Measurements from ENCODE around the gene GNA12.
A peak's percentile ranks its signal among the peaks of the same experiment; 100 is the strongest.
"Not testable (repeated sequence)": the region's sequence is repeated elsewhere in the genome, so short reads cannot be mapped to it uniquely, and the experiment has no call there.

Gene GNA12

DNA sequence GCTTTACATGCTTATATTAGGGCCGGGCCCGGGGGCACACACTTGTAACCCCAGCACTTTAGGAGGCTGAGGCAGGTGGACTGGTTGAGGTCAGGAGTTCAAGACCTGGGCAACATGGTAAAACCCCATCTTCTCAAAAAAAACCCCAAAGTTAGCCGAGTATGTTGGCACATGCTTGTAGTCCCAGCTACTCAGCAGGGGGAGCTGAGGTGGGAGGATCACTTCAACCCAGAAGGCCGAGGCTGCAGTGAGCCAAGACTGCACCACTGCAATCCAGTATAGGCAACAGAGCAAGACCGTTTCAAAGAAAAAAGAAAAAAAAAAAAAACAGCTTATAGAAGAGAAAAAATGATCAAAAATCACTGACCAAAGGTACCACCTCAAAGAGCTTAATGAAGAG lies 93.0 kb downstream of the GNA12 start:
- no peak for DNase-seq (ENCODE audit: low read depth)

DNA sequence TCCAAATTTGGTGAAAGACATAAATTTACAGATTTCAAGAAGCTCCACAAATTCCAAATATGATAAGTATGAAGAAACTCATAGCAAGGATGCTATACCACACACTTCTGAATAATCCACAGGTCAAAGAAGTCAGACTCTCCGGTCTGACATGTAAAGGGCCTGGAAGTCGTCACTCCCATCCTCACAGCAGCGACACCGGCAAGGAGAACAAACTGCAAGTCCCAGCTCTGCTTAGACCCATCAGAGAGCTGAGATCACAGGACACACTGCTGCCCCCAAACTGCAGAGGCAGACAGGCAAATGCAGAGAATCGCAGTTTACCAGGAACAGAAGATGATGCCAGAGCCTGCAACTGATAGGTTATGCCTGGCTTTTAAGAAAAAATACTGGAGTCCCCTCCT lies 94.1 kb downstream of the GNA12 start:
- no peak for DNase-seq (ENCODE audit: low read depth)

DNA sequence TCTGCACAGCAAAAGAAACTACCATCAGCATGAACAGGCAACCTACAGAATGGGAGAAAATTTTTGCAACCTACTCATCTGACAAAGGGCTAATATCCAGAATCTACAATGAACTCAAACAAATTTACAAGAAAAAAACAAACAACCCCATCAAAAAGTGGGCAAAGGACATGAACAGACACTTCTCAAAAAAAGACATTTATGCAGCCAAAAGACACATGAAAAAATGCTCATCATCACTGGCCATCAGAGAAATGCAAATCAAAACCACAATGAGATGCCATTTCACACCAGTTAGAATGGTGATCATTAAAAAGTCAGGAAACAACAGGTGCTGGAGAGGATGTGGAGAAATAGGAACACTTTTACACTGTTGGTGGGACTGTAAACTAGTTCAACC lies 95.4 kb downstream of the GNA12 start:
- DNase-seq (ENCODE audit: low read depth), result not testable (repeated sequence)

DNA sequence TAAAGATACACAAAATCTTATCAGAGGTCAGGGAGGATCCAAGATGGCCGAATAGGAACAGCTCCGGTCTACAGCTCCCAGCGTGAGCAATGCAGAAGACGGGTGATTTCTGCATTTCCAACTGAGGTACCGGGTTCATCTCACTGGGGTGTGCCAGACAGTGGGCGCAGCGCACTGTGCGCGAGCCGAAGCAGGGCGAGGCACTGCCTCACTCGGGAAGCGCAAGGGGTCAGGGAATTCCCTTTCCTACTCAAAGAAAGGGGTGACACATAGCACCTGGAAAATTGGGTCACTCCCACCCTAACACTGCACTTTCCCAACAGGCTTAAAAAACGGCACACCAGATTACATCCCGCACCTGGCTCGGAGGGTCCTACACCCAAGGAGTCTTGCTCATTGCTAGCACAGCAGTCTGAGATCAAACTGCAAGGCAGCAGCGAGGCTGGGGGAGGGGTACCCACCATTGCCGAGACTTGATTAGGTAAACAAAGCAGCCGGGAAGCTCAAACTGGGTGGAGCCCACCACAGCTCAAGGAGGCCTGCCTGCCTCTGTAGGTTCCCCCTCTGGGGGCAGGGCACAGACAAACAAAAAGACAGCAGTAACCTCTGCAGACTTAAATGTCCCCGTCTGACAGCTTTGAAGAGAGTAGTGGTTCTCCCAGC lies 100.5 kb downstream of the GNA12 start:
- not testable (repeated sequence) for DNase-seq (ENCODE audit: low read depth)

DNA sequence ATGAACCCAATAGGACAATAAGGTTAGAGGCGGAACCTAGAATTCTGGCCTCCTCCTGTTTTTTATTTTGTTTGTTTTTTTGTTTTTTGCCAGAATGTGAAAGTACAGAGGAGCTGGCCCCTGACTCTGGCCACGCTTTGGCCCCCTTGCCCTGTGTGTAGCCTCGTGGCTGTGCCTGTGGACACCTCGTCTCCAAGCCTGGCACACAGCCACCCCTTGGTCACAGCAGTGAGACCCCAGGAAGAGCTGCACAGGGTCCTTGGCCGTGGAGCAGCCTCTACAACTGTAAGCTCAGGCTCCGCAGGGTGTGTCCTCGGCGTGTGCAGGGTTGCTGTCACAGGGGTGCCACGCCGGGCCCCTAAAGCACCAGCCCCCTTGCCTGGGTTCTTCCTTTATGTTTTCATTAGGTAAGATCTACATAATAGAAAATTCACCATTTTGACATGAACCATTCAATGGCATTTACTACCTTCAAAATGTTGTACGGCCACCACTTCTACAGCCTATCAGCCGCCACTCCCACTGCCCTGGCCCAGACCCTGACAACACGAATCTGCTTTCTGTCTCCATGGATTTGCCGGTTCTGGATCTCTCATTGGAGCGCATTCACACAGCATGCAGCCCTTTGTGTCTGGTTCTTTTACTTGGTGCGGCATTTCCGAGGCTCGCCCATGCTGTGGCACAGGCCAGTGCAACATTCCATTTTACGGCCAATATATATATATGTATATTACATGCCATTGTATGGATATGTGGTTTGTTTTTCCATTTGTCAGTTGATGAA lies 105.2 kb downstream of the GNA12 start:
- no peak for DNase-seq (ENCODE audit: low read depth)

DNA sequence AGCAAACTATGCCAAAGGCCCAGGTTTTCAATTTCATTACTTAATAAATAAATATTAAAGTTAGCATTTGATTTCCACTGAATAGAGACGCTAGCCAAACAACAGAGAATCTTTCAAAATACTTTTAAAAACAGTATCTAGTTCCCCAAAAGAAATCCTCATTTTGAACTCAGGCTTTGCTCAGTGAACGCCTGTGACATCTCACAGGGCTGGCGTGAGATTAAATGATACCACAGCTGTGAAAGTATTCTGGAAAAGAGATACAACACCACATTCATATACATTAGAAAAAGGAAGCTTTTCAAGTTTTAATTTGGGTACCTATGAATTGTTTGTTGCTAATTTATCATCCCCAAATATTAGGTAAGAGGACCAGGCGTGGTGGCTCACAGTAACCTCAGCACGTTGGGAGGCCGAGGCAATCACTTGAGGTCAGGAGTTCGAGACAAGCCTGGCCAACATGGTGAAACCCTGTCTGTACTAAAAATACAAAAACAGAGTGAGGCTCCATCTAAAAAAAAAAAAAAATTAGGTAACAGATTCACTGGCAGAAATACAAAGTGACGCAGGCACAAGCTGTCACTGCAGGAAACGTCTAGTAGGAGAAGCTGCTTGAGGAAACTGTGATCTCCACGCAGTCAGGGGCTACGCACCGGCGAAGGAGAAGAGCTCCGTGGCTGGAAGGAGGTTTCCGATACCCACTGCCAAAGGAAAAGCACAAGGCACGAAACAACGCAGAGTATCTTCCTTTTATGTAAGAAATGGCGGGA lies 106.2 kb downstream of the GNA12 start:
- no peak for DNase-seq (ENCODE audit: low read depth)

DNA sequence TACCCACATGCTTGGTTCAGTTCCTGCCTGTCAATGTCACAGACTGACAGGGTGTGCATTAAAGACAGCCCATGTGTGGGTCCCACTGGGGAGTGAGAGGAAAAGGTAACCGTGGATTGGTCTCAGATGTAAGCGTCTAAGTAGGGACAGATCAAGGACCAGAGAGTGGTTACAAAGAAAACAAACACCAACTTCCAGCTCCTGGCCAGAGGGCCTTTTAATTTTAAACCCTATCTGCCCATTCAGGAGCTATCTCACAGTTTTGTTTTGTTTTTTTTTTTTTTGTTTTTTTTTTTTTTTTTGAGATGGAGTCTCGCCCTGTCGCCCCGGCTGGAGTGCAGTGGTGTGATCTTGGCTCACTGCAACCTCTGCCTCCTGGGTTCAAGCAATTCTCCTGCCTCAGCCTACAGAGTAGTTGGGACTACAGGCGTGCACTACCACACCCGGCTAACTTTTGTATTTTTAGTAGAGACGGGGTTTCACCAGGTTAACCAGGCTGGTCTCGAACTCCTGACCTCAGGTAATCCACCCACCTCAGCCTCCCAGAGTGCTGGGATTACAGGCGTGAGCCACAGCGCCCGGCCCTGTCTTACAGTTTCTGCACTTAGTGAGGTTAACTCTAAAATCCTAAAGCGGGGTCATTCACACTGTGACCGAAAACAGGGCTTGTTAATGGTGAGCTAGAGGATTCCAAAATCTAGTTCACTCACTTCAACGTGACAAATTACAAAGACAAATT lies 106.9 kb downstream of the GNA12 start:
- DNase-seq (ENCODE audit: low read depth), result not testable (repeated sequence)

DNA sequence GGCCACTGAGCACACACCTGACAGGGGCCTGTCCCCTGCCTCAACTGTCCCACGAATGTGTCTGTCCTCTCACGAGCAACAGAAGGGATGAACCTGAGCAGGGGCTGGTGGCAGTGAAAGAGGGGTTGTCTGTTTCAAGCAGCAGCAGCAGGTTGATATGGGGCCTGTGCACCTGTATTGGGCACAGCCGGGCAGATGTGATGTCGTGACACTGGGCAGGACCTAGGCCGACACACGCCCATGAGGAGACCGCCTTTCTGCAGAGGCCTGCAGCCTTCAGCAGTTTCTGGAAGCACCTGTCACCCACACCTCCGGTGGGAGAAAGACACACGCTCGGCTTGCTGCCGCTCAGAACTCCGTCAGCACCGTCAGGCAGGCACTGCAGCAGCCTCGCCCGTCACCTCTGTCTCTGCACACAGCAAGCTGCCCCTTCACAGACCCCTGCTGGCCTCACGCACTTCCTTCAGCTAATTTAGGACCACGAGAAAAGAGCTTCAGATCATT lies 107.6 kb downstream of the GNA12 start:
- DNase-seq (ENCODE audit: low read depth), result no peak

DNA sequence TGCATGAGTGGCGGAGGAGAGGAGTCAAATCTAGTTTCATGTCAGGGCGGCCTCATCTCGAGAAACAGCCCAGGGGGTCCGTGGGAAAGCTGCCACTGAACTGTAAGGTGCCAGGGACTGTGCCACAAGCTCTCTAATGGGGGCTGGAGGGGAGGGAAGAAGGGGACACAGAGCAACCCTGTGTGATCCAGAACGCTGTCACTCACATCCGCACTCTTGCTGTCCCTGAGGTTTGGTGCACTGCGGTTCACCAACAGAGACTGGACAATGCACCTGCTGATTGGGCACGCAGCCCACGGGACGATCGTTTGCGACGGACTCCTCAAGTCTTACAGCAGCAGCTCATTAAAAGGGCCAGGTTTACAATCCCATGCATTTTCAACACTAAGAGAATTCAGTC lies 108.4 kb downstream of the GNA12 start:
- no peak for DNase-seq (ENCODE audit: low read depth)

DNA sequence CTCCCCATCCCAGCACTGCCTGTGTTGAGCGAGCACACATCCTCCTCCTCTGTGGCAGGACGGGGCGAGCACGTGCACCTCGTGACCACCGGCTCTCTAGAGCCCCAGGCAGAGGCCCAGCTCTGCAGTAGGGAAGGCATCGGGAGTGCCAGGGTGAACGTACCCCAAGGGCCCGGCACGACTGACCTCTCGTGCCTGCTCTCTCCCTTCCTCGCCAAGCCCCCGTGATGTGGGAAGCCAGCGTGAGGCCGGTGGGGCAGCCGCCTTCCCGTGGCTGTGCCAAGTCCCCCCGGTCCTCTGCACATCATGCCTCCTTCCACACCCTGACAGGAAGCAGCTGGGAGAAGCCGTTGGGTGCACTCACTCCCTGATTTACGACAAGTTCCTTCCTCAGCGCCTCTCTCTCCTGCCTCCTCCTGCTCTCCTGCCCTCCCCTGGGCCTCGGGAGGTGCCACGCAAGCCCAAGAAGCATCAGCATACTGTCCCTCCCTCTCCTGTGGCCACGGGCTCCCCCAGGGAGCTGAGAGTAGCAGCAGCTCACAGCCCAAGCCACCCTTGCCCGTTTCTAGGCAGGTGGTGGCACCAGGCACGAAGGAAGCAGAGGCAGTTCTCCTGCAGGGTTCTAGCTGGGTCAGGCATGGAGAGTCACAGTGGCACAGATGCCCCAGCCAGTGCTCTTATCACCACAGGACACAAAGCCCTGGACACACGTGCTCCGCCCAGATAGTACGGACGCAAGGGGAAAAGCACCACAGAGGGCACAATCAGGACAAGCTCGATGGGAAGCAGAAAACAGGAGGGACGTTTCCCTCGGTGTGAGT lies 109.1 kb downstream of the GNA12 start:
- peak; percentile 21 for DNase-seq (ENCODE audit: low read depth)

DNA sequence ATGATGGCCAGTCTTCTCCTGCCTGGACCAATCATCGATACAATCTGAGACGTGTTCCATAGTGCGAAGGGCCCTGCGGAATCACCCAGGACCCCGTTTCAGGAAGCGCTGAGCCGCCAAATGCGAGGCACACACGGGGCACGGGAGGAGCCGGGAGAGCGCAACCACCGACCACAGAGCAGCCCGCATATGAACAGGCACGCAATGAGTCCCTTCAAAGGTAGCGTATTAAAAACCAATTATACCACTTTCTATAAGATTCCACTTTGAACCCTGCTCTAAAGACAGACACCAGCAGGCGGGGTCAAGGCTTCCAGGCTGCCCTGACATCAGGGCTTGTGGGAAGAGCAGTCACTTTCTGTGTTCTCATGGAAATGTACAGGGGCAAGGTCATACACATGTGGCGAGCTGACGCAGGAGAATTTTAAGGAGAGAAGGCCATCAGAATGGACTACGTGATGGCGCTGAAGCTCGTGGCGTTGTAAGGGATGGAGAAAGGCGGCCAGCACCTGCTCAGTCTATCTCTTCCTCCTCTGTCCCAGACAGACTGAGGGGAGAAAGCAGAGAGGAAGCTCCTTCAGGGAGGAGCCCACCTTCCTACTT lies 109.9 kb downstream of the GNA12 start:
- DNase-seq (ENCODE audit: low read depth), result no peak

DNA sequence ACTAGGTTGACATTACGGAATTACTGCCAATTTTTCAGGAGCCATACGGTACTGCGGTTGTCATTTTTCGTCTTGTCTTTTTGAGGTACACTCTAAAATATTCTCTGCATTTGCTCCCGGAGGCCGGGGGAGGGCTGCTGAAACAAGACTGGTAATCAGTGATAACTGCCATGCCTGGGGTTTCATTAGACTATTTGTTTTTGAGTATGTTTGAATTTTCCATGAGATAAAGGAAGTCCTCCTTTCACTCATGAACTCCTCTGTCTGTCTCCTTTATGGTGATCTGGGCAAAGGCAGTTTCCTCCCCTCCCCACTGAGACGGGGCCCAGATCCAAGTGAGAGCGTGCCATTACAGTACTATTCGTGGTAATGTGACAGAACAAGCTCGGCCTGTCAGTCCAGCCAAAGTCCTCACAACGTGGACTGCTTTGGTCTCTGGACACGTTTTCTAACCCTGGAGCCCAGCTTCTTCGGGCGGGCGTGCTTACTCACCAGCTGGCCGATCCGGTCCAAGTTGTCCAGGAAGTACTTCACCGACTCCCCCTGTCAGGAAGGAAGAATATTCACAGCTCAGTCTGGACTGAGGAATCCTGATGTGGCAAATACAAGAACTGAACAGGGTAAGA lies 111.0 kb downstream of the GNA12 start:
- peak; percentile 59 for DNase-seq (ENCODE audit: low read depth)

DNA sequence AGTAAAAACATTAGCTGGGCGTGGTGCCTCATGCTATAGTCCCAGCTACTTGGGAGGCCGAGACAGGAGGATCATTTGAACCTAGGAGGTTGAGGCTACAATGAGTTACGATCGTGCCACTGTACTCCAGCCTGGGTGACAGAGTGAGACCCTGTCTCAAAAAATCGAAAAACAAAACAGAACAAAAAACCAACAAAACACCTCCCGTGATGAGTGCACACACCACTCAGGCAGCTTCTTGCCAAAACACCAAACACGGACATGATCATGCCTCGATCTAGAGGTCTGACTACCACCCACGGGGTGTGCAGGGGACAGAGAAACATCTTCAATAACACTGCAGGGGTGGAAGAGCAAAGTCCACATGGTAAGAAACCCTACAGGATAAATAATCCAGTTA lies 111.7 kb downstream of the GNA12 start:
- no peak for DNase-seq (ENCODE audit: low read depth)

DNA sequence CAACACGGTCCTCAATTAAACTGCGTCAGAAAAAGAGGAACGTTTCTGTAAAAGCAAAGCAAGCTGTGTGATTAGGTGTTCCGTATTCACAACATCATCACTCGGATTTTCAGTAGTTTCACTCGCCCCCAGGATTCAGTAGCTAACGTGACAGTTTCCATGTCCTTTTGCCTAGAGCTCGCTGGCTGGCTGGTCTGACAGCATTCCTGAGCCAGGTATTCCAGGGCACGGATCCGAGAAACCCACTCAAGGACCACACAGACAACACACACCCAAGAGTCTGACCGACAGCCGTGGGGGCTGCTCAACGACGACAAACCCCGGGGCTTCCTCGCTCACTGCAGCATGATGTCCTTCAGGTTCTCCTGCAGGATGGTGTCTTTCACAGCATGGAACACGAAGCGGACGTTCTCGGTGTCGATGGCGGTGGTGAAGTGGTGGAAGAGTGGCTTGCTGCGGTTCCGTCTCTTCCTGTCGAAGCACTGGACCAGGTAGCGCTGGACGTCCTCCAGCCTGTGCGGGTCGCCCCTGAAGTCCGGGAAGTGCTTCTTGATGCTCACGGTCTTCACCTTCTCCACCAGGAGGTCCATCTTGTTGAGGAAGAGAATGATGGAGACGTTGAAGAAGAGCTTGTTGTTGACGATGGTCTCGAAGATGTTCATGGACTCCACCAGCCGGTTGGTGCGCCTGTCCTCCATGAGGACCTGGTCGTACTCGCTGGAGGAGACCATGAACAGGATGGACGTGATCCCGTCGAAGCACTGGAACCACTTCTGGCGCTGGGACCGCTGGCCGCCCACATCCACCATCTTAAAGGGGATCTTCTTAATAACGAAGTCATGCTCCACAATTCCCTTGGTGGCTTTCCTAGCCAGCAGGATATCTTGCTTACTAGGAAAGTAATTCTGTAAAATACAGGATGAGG lies 113.0 kb downstream of the GNA12 start:
- no peak for DNase-seq (ENCODE audit: low read depth)

DNA sequence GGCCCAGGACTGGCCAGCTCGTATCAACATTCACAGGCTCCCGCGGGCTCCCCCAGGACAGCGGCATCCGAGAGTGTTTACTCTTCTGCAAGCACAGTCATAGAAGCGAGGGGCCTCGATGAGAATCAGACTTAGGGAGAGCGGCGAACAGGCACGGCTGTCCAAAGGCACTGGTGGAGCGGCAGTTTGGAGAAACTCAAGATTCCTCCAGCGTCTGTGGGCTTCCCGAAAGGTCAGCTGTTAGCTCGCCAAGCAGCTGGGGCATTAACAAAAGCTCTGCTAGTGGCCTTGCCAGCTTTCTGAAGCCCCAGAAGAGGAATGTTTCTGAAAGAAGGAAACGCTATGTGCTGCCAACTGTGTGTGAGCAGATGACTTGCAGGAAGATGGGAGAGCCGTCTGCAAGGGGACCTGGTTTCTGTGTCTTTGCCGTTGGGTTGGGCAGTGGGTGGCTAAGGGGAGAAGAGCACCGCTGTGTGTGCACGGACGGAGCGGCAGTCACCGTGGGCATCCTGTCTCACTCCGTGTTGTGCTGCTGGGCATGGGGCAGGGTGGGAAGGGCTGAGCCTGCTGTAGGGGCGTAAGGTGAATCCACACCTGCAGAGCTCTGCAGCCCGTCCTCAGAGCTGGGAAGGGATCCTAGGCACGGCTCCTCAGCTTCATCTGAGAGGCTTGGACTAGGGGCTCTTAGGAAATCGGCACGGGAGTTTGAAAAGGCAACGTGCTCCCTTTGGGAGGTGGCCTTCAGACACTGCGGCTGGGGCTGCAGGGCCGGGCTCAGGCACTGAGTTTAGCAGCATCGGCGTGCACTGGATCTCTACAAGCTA lies 114.0 kb downstream of the GNA12 start:
- DNase-seq (ENCODE audit: low read depth), result no peak

DNA sequence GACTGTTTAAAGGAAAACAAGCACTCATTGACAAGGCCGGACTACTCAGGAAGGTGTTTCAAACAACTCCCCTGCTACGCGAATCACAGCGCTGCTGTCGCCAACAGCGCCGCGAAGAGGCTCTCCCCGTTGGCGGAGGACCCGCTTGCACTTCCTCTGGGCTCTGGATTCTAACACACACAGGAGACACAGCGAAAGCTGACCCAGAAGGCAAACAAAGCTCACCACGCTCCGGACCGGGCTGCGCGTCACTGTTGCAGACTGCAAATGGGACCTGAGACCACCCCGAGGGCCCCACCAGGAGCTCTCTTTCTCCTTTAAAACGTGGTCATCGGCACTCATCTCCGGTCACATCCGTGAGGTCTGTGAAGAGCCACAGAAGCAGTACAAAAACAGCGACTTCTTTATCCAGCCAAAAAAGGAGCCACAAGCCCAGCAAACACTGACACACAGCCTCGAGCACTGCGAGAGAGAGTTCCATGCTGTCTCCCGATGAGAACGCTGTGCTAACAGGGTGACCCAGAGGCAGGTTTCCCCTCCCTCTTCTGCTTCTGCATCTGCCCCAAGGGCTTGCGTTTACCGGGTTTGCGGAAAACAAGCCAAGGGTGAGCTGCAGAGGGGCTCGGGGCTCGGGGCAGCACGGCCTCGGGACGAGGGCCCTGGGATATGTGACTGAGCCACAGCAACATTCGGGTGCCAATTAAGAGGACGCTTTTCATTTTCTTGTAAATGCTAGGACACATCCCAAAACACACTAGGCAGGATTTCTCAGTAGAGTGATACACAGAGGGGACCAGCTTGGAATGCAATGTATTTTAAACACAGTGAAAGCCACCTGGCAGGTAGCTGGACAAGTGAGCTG lies 114.8 kb downstream of the GNA12 start:
- DNase-seq (ENCODE audit: low read depth), result no peak

DNA sequence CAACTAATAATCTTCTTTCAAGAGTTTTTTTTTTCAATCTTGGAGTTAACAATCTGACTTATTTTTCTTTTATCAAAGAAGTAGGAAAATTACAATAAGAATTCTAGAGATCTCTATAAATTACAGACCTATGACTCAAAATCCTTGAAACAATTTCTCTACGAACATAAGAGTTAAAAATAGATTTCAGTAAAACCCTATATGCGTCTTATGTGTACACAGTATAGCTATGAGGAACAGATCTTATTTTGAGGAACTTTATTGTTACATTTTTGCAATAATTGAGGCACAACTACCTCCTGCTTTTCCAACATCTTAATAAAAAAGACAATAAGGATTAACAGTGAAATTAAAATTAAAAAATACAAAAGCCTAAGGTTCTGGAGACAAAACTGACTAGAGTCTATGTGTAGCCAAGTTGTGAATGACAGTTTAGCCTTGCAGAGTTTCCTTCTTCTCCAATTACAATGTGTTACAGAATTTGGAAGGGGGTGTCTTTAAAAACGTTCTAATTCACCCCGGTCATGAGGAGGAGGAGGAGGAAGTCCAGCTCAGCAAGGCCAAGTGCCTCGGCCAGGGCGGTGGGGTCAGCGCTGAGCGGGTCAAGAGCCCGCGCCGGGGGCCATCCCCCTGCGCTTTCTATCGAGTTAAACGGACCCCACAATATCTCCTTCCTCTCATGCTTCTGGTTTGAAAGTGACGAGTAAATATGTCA lies 115.6 kb downstream of the GNA12 start:
- no peak for DNase-seq (ENCODE audit: low read depth)
